Lower leg skin (tissue), 3 donors: ENCODE results near the gene RAG1.

Source experiments
- POLR2A ChIP-seq, 2 donors: fragments of 450-650 bp; IDR thresholded peaks; one replicate each; pipeline ENCODE4 v1.6.1; 2016 to 2017; ENCODE audit warnings: antibody characterized with exemption in 2 of 2, mild to moderate bottlenecking in 1 of 2, moderate library complexity in 1 of 2
- TF ChIP-seq, protein P1 (sequence below), 3 donors: fragments of 450-650 bp; IDR thresholded peaks; one replicate each; pipeline ENCODE4 v1.5.1; 2016; ENCODE audit warnings: antibody characterized with exemption in 3 of 3, mild to moderate bottlenecking in 3 of 3, moderate library complexity in 2 of 3

DNA sequence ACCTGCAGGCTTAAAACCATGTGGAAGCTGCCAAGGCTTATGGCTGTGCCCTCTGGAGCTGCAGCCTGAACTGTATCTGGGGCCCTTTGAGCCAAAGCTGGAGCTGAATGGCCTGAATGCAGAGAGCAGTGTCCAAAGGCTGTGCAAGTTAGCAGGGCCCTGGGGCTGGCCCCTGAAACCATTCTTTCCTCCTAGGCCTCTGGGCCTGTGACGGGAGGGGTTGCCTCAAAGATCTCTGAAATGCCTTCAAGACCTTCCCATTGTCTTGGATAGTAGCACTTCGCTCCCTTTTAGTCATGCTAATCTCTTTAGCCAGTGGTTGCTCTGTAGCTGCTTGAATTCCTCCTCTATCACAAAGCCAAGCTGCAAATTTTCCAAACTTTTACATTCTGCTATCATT lies 13.7 kb downstream of the RAG1 start:
- TF ChIP-seq, protein P1, sequence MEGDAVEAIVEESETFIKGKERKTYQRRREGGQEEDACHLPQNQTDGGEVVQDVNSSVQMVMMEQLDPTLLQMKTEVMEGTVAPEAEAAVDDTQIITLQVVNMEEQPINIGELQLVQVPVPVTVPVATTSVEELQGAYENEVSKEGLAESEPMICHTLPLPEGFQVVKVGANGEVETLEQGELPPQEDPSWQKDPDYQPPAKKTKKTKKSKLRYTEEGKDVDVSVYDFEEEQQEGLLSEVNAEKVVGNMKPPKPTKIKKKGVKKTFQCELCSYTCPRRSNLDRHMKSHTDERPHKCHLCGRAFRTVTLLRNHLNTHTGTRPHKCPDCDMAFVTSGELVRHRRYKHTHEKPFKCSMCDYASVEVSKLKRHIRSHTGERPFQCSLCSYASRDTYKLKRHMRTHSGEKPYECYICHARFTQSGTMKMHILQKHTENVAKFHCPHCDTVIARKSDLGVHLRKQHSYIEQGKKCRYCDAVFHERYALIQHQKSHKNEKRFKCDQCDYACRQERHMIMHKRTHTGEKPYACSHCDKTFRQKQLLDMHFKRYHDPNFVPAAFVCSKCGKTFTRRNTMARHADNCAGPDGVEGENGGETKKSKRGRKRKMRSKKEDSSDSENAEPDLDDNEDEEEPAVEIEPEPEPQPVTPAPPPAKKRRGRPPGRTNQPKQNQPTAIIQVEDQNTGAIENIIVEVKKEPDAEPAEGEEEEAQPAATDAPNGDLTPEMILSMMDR (IDR thresholded peaks at IDR 0.05) = no peak
- TF ChIP-seq POLR2A (IDR thresholded peaks at IDR 0.05) = no peak
